ENCODE data around the gene GALNTL6. TPM values are rescaled to one million over a fixed set of nuclear protein-coding genes. Genes with fewer than 3 reads are reported as not detected.

Gene GALNTL6
- total RNA-seq, 6 donors from 2014 or later: 0.26 to 18.9 TPM; not detected in 4

- Histone ChIP-seq H3K9me3 (no peaks in the 10 kb centered on the region), H3K36me3 (no peaks in the 10 kb centered on the region), H3K4me3 (no peak overlapping the region), H3K4me1 (no peaks in the 10 kb centered on the region), H3K27me3 (no peaks in the 10 kb centered on the region), H3K27ac (no peak overlapping the region)
- ATAC-seq (ENCODE audit: low FRiP score in 2 of 2) (no peak), DNase-seq (no peak)
- TF ChIP-seq CTCF (IDR thresholded peaks at IDR 0.05) (no peak), EP300 (IDR thresholded peaks at IDR 0.05) (no peak)
- WGBS, 2 donors: 78 to 80% methylated on average over 2 of the region's 2 CpGs
These were observed 835.3 kb downstream of the GALNTL6 start for GRCh38 chr4:172648471-172648870.

- no peak for DNase-seq
- TF ChIP-seq POLR2AphosphoS5 (IDR thresholded peaks at IDR 0.05): no peak
- no peak for TF ChIP-seq POLR2A (IDR thresholded peaks at IDR 0.05)
- TF ChIP-seq CTCF (IDR thresholded peaks at IDR 0.05): no peak
- TF ChIP-seq EP300 (IDR thresholded peaks at IDR 0.05): no peak
These were observed 835.9 kb downstream of the GALNTL6 start for GRCh38 chr4:172649143-172649542.

GRCh38 chr4:172650758-172651530, 837.7 kb downstream of the GALNTL6 start:
- no peak overlapping the region for H3K4me3 ChIP-seq
- TF ChIP-seq POLR2A (IDR thresholded peaks at IDR 0.05): no peak
- TF ChIP-seq EP300 (IDR thresholded peaks at IDR 0.05): no peak
- no peak for TF ChIP-seq CTCF (IDR thresholded peaks at IDR 0.05)
- TF ChIP-seq POLR2AphosphoS5 (IDR thresholded peaks at IDR 0.05): no peak
- no peaks in the 10 kb centered on the region for H3K9me3 ChIP-seq
- H3K4me1 ChIP-seq: no peaks in the 10 kb centered on the region
- ATAC-seq (ENCODE audit: low FRiP score in 2 of 2): no peak
- no peaks in the 10 kb centered on the region for H3K27me3 ChIP-seq
- H3K27ac ChIP-seq: no peak overlapping the region
- H3K36me3 ChIP-seq: no peaks in the 10 kb centered on the region
- no peak for DNase-seq
- WGBS, 2 donors: 39 to 82% methylated on average over 1 of the region's 1 CpG

More at GRCh38 chr4:172649143-172649542, 835.9 kb downstream of the GALNTL6 start:
- Histone ChIP-seq H3K27me3 (no peaks in the 10 kb centered on the region), H3K36me3 (no peaks in the 10 kb centered on the region), H3K9me3 (no peaks in the 10 kb centered on the region), H3K4me3 (no peak overlapping the region), H3K27ac (no peak overlapping the region), H3K4me1 (no peaks in the 10 kb centered on the region)
- WGBS, 2 donors: 65% methylated on average over 2 of the region's 2 CpGs
- ATAC-seq (ENCODE audit: low FRiP score in 2 of 2): no peak

- H3K36me3 ChIP-seq: no peaks in the 10 kb centered on the region
- 85 to 91% methylated on average over 2 of the region's 2 CpGs for WGBS, 2 donors
- no peak for DNase-seq
- H3K9me3 ChIP-seq: no peaks in the 10 kb centered on the region
- no peak for ATAC-seq (ENCODE audit: low FRiP score in 2 of 2)
- H3K27ac ChIP-seq: no peak overlapping the region
- TF ChIP-seq POLR2AphosphoS5 (IDR thresholded peaks at IDR 0.05) (no peak), CTCF (IDR thresholded peaks at IDR 0.05) (no peak), POLR2A (IDR thresholded peaks at IDR 0.05) (no peak), EP300 (IDR thresholded peaks at IDR 0.05) (no peak)
- no peak overlapping the region for H3K4me3 ChIP-seq
- H3K27me3 ChIP-seq: no peaks in the 10 kb centered on the region
- no peaks in the 10 kb centered on the region for H3K4me1 ChIP-seq
These were observed 838.8 kb downstream of the GALNTL6 start for GRCh38 chr4:172651961-172652360.

- no peak for DNase-seq
- Histone ChIP-seq H3K27ac (no peak overlapping the region), H3K9me3 (no peaks in the 10 kb centered on the region), H3K4me3 (no peak overlapping the region), H3K27me3 (no peaks in the 10 kb centered on the region), H3K4me1 (no peaks in the 10 kb centered on the region), H3K36me3 (no peaks in the 10 kb centered on the region)
- 81 to 85% methylated on average over 1 of the region's 1 CpG for WGBS, 2 donors
- ATAC-seq (ENCODE audit: low FRiP score in 2 of 2): no peak
- TF ChIP-seq CTCF (IDR thresholded peaks at IDR 0.05) (no peak), EP300 (IDR thresholded peaks at IDR 0.05) (no peak), POLR2AphosphoS5 (IDR thresholded peaks at IDR 0.05) (no peak), POLR2A (IDR thresholded peaks at IDR 0.05) (no peak)
These were observed 839.2 kb downstream of the GALNTL6 start for GRCh38 chr4:172652369-172652768.
